Adrenal gland (tissue), 5 donors: Measurements from ENCODE around the gene PLD4.

Source experiments
- POLR2A ChIP-seq, 2 donors: fragments of 450-650 bp; IDR thresholded peaks; one replicate each; pipeline ENCODE4 v1.6.1; 2017; ENCODE audit warnings: antibody characterized with exemption in 2 of 2, mild to moderate bottlenecking in 2 of 2, moderate library complexity in 1 of 2
- TF ChIP-seq, protein P1 (sequence below), 6 experiments: fragments of 450-650 bp in 4 of 6; fragments of 200-600 bp in 2 of 6; sonication (generic) in 1 of 6; IDR thresholded peaks; 1 replicate in 5 of 6; 2 replicates in 1 of 6; pipeline versions ENCODE4 v1.5.1 to v1.8.0; 2016 to 2021; ENCODE audit warnings: antibody characterized with exemption in 6 of 6, mild to moderate bottlenecking in 2 of 6, moderate library complexity in 1 of 6
- donor health status: DM: no; HTN: no; CAD: no.

DNA sequence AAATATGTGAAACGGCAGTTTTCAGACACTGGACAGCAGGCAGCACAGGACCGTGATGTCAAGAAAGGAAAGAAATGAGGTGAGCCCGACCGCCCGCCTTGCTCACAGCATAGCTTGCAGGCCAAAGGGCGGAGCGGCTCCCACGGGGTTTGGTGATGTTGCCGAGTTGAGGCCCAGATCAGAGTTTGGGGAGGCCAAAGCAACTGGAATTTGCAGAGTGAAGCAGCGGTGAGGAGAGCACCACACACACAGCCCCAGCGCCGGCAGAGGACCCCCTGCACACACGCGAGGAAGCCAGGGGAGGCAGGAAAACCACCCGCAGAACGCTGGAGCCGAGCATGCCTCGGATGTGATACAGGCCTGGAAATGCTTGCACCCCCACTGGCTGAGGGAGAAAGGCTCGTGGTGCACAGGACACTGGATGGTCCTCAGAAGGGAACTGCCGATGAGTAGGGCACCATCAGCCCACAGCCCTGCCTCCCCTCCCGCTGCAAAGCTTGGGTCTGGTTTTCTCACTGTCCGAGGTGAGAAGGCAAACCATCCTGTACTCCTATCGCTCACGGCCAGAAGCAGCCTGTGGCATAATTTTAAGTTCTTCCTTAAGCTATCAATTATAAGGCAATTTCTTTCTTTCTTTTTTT is 25.7 kb upstream of the PLD4 start:
- TF ChIP-seq, protein P1, sequence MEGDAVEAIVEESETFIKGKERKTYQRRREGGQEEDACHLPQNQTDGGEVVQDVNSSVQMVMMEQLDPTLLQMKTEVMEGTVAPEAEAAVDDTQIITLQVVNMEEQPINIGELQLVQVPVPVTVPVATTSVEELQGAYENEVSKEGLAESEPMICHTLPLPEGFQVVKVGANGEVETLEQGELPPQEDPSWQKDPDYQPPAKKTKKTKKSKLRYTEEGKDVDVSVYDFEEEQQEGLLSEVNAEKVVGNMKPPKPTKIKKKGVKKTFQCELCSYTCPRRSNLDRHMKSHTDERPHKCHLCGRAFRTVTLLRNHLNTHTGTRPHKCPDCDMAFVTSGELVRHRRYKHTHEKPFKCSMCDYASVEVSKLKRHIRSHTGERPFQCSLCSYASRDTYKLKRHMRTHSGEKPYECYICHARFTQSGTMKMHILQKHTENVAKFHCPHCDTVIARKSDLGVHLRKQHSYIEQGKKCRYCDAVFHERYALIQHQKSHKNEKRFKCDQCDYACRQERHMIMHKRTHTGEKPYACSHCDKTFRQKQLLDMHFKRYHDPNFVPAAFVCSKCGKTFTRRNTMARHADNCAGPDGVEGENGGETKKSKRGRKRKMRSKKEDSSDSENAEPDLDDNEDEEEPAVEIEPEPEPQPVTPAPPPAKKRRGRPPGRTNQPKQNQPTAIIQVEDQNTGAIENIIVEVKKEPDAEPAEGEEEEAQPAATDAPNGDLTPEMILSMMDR (IDR thresholded peaks at IDR 0.05) = no peak
- TF ChIP-seq POLR2A (IDR thresholded peaks at IDR 0.05) = no peak
